ENCODE results near the gene ADAM8. TPM values are rescaled to one million over a fixed set of nuclear protein-coding genes. Genes with fewer than 3 reads are reported as not detected.
"Not testable (repeated sequence)": the region's sequence is repeated elsewhere in the genome, so short reads cannot be mapped to it uniquely, and the experiment has no call there.

Gene ADAM8
- total RNA-seq, 1 donor = 84.9 TPM

DNA sequence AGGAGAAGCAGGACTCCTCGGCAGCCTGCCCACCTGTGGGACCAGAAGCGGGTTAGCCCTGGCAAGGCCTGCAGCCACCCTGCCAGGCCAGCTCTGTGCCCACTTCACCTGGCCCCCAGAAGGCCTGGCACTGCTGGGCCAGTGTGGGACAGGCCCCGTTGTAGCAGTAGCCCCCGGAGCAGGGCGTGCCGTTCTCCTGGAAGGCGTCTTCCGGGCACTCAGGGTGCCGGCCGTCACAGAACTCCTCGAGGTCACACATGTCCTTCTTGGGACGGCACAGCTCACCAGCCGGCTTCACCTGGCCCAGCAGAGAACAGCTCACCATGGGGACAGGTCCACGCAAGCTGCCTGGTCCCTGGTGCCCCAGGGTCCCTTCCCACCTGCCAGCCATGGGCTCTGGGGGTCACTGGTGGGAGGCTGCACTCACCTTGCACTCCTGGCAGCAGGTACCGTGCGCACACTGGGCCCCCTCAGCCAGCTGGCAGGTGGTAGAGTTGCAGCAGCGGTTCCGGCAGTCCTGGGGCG is 5.8 kb downstream of the ADAM8 start:
- peaks cover 24% of the 10 kb centered on the region for H3K4me1 ChIP-seq (ENCODE audit: insufficient read depth, low read length)
- H3K27me3 ChIP-seq (ENCODE audit: insufficient read depth, low read length) = no peaks in the 10 kb centered on the region
- no peak overlapping the region for H3K4me3 ChIP-seq (ENCODE audit: low read length)
- no peaks in the 10 kb centered on the region for H3K9me3 ChIP-seq (ENCODE audit: low read depth, low read length)

DNA sequence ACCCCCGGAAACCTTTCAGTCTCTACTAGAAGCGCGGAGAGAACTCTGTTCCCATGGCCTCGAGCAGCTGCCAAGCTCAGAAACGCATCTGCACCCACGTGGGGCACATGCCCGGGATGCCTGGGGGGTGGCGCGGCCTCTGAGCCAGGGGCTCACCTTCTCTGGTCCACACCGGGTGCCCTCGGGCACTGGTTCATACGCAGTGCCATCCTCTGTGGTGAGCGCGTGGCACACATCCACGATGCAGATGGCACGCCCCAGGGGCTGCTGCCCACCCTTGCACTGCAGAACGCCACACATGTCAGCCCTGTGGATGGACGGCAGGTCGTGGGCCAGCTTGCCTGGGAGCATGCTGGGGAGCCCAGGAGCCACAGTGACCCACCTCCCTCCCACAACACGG is 6.5 kb downstream of the ADAM8 start:
- Histone ChIP-seq H3K27me3 (ENCODE audit: insufficient read depth, low read length) (no peaks in the 10 kb centered on the region), H3K4me3 (ENCODE audit: low read length) (no peak overlapping the region), H3K9me3 (ENCODE audit: low read depth, low read length) (no peaks in the 10 kb centered on the region), H3K4me1 (ENCODE audit: insufficient read depth, low read length) (peaks cover 24% of the 10 kb centered on the region)

DNA sequence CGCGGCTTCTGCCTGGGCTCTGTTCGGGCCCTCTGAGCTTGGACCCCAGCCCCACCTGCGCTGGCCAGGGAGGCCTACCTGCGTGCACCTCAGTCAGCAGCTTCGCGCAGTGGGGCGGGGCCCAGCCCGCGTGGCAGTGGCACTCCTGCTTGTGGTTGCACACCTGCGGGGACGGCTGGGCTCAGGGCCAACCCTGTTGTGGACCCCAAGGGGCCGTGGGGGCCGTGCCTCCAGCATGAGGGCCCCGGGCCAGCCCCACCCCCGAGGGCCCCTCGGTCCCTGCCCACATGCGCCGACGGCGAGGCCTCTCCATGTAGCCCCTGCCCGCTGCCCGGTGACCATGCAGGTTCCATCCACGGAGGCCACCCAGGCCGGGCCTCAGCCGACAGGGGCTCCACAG is 7.3 kb downstream of the ADAM8 start:
- Histone ChIP-seq H3K9me3 (ENCODE audit: low read depth, low read length) (no peaks in the 10 kb centered on the region), H3K4me1 (ENCODE audit: insufficient read depth, low read length) (peaks cover 23% of the 10 kb centered on the region), H3K27me3 (ENCODE audit: insufficient read depth, low read length) (no peaks in the 10 kb centered on the region), H3K4me3 (ENCODE audit: low read length) (no peak overlapping the region)

DNA sequence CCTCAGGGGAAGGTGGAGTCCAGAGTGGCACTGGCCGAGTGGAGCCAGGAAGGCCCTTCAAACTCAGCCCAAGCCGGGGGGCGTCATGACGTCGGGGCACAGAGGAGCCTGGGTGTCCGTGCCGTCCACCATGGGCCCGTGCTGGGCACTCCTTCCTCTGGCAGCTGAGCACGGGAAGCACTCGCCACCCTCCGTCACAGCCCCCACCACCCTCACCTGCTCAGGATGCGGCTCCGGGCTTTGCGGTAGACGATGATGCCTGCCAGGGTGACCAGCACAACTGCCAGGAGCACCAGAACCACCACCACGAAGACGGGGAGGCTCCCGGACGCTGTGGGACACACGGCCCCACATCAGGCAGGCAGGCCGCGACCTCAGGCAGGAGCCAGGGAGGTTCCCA is 8.1 kb downstream of the ADAM8 start:
- peaks cover 26% of the 10 kb centered on the region for H3K4me1 ChIP-seq (ENCODE audit: insufficient read depth, low read length)
- no peaks in the 10 kb centered on the region for H3K27me3 ChIP-seq (ENCODE audit: insufficient read depth, low read length)
- no peak overlapping the region for H3K4me3 ChIP-seq (ENCODE audit: low read length)
- H3K9me3 ChIP-seq (ENCODE audit: low read depth, low read length) = no peaks in the 10 kb centered on the region

DNA sequence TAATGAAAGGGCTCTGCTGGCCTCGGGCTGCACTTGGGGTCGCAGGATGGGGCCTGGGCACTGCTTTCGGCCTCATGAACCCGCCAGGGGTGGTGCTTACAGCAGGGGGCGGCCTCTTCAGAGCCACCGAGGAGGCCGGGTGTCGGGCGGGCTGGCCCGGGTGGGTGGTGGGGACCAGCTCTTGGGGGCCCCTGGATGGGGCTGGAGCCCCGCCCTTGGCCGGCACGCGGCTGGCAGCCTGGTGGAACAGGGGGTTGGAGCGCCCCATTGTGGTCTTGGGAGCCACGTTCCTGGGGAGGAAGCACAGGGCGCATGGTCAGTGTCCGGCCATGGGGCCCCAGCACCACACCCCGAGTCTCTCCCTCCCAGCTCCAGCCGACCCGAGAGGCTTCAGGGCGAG is 8.8 kb downstream of the ADAM8 start:
- H3K9me3 ChIP-seq (ENCODE audit: low read depth, low read length) = no peaks in the 10 kb centered on the region
- H3K27me3 ChIP-seq (ENCODE audit: insufficient read depth, low read length) = no peaks in the 10 kb centered on the region
- H3K4me3 ChIP-seq (ENCODE audit: low read length) = no peak overlapping the region
- peaks cover 32% of the 10 kb centered on the region for H3K4me1 ChIP-seq (ENCODE audit: insufficient read depth, low read length)

DNA sequence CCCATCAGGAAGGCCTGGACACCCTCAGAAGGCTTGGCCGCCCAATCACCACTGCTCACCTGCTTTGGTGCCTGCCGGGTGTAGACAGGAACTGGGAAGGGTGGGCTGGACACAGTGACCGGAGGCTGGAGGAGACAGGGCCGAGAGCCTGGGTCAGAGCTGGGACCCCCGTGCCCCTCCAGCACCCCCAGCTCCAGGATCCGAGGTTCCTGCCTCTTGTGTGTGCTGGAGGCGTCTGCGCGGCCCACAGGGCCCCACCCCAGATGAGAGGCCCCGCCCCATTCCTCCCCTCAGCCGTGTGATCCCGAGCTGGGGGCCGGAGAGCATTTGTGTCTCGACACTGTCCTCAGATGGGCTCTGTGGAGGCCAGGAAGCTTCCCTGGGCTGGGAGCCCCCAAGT is 9.4 kb downstream of the ADAM8 start:
- H3K4me1 ChIP-seq (ENCODE audit: insufficient read depth, low read length) = peaks cover 38% of the 10 kb centered on the region
- H3K9me3 ChIP-seq (ENCODE audit: low read depth, low read length) = no peaks in the 10 kb centered on the region
- no peaks in the 10 kb centered on the region for H3K27me3 ChIP-seq (ENCODE audit: insufficient read depth, low read length)
- no peak overlapping the region for H3K4me3 ChIP-seq (ENCODE audit: low read length)

DNA sequence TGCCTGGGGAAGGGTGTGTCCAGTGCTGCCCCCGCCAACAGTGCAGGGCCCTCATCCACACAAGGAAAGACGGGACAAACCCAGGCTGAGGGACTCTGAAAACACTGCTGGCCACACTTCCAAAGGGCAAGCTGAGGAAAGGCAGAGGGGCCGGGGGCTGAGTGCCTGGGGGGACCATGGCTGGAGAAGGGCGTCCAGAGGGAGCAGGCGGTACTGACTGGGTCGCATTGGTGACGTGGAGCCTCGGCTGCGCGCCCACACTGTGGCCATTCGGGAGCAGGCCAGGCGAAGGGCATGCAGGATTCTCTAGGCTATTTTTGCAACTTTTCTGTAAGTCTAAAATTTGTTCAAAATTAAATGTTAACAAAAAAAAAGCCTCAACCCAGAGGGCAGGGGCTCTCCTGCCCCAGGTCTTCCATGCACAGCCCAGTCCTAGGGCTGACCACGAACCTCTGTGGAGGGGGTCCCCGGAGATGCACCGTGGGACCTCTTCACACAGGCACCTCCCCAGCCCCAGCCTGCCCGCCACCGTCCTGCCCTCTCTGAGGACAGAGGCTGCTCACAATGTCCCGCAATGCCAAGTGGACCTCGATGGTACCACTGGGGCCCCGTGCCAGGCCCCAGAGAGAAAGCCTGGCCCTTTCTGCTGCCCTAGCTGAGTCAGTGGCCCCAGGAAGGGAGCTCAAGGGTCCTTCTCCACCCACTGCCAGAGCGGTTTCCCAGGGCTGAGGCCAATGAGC is 10.4 kb downstream of the ADAM8 start:
- Histone ChIP-seq H3K4me1 (ENCODE audit: insufficient read depth, low read length) (peaks cover 43% of the 10 kb centered on the region), H3K4me3 (ENCODE audit: low read length) (no peak overlapping the region), H3K9me3 (ENCODE audit: low read depth, low read length) (no peaks in the 10 kb centered on the region), H3K27me3 (ENCODE audit: insufficient read depth, low read length) (no peaks in the 10 kb centered on the region)

DNA sequence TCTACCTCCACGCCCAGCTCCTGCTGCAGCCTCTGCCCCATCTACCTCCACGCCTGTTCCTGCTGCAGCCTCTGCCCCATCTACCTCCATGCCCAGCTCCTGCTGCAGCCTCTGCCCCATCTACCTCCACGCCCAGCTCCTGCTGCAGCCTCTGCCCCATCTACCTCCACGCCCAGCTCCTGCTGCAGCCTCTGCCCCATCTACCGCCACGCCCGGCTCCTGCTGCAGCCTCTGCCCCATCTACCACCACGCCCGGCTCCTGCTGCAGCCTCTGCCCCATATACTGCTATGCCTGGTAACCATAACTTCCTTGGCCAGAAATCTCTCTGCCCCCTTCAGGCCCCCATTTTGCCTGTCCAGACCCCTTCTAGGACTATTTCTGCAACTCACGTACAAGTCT is 11.6 kb downstream of the ADAM8 start:
- not testable (repeated sequence) for H3K27me3 ChIP-seq (ENCODE audit: insufficient read depth, low read length); H3K4me3 ChIP-seq (ENCODE audit: low read length); H3K9me3 ChIP-seq (ENCODE audit: low read depth, low read length)
- H3K4me1 ChIP-seq (ENCODE audit: insufficient read depth, low read length) = peaks cover 55% of the 10 kb centered on the region

DNA sequence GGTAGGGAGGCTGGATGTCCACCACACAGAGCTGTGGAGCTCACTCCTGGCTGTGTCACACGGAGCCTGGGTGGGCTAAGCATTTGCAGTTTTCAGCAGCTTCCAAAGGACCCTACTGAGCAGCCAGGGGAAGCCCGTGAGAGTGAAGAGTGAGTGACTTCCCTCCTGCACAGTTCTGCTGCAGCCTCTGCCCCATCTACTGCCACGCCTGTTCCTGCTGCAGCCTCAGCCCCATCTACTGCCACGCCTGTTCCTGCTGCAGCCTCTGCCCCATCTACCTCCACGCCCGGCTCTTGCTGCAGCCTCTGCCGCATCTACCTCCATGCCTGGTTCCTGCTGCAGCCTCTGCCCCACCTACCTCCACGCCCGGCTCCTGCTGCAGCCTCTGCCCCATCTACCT is 12.2 kb downstream of the ADAM8 start:
- H3K4me1 ChIP-seq (ENCODE audit: insufficient read depth, low read length) = peaks cover 61% of the 10 kb centered on the region
- no peak overlapping the region for H3K4me3 ChIP-seq (ENCODE audit: low read length)
- H3K27me3 ChIP-seq (ENCODE audit: insufficient read depth, low read length) = no peaks in the 10 kb centered on the region
- H3K9me3 ChIP-seq (ENCODE audit: low read depth, low read length) = no peaks in the 10 kb centered on the region

DNA sequence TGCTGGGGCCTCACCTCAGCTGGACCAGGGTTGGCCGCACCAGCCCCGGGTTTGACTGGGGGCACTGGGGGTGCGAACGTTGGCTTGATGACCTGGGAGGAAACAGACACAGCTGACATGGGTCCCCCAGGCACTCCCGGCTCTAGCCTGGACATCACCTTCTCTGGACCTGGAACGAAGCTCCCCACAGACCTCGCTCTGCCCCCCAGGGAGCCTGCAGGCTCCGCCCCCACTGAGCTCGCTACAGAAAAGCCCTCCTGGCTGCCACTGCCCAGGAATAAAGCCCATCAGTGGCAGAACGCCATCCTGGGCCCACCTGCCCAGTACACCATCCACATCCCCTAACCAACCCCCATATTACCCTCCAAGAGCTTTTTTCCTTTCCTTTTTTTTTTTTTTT is 13.0 kb downstream of the ADAM8 start:
- Histone ChIP-seq H3K4me1 (ENCODE audit: insufficient read depth, low read length) (peaks cover 69% of the 10 kb centered on the region), H3K4me3 (ENCODE audit: low read length) (no peak overlapping the region), H3K27me3 (ENCODE audit: insufficient read depth, low read length) (no peaks in the 10 kb centered on the region), H3K9me3 (ENCODE audit: low read depth, low read length) (no peaks in the 10 kb centered on the region)

DNA sequence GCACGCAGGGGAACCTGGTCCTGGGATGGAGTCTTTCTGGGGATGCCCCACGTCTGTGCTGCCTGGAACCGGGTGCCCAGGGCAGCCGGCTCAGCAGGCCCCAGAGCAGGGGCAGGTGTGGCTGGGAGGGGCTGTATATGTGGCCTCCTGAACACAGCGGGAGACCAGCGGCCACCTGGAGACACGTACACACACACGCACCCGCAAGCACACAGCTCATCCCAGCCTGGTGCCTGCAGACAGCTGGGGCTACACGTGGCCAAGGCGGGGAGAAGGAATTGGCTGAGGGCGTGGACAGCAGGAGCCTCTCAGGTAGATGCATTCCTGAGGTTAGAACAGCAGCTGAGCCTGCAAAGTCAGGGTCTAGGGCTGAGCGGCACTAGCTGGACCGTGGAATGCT is 14.0 kb downstream of the ADAM8 start:
- H3K4me1 ChIP-seq (ENCODE audit: insufficient read depth, low read length) = peaks cover 78% of the 10 kb centered on the region
- H3K4me3 ChIP-seq (ENCODE audit: low read length) = no peak overlapping the region
- no peaks in the 10 kb centered on the region for H3K9me3 ChIP-seq (ENCODE audit: low read depth, low read length)
- no peaks in the 10 kb centered on the region for H3K27me3 ChIP-seq (ENCODE audit: insufficient read depth, low read length)

DNA sequence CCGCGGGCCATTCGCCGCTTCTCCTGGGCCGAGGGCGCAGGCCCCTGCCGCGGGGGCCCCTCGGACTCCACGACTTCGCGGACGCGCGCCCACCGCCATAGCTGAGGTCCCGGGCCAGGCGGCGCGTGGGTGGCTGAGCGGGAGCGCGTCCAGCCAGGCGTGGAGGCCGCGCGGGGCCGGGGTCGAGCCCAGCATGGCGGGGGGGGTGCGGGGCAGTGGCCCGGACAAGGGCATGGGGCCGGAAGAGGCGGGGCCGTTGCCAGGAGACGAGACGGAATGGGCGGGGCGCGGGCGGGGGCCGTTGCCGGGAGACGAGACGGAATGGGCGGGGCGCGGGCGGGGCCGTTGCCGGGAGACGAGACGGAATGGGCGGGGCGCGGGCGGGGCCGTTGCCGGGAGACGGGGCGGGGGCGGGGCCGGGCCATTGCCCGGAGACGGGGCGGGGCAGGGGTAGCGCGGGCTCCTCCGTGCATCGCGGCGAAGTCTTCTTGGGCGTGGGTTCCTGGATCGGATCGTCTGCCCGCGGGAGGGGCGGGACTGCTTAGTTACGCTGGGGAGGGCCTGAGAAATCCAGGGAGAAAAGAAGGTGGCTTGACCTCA is 14.8 kb downstream of the ADAM8 start:
- no peaks in the 10 kb centered on the region for H3K27me3 ChIP-seq (ENCODE audit: insufficient read depth, low read length)
- H3K4me1 ChIP-seq (ENCODE audit: insufficient read depth, low read length) = peaks cover 87% of the 10 kb centered on the region
- H3K4me3 ChIP-seq (ENCODE audit: low read length) = peak overlapping the region; percentile 46
- no peaks in the 10 kb centered on the region for H3K9me3 ChIP-seq (ENCODE audit: low read depth, low read length)

DNA sequence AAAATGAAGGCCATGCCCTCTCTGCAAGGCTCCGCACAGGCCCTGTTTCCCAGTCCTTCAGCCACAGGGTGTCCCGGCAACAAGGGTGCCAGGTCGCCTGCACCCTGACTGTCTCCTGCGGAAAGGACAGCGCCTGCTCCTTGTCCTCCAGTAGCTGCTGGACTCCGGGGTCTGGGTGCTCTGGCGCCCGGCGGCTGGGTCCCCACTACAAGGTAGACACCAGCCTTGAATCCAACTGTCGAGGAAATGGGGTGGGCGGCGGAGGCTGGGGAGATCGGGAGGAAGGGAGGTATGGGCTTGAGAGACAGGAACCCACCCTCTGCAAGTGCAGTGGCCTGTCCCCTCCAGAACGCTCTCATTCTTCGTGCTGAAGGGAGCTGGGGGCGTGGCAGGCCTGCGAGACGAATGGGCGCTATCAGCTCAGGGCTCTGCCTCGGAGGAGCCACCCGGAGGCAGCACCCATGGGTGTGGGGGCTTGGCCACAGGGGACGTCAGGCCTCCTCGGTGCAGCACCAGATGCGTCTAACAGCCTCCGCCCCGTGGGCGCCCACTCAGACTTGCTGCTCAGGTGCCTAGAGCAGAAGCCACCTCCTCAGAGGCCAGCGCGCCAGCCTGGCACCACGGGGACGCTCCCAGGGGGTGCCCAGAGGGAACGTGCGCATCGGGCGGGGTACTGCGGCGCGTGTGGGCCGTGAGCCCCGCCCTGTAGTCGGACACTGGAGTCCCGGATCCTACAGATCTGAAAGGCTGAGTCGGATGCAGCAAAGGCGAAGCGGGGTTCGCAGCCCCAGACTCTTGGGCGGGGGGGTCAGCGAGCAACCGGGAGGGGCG is 15.6 kb downstream of the ADAM8 start:
- Histone ChIP-seq H3K4me3 (ENCODE audit: low read length) (peak overlapping the region; percentile 46), H3K9me3 (ENCODE audit: low read depth, low read length) (no peaks in the 10 kb centered on the region), H3K27me3 (ENCODE audit: insufficient read depth, low read length) (no peaks in the 10 kb centered on the region), H3K4me1 (ENCODE audit: insufficient read depth, low read length) (peaks cover 89% of the 10 kb centered on the region)

DNA sequence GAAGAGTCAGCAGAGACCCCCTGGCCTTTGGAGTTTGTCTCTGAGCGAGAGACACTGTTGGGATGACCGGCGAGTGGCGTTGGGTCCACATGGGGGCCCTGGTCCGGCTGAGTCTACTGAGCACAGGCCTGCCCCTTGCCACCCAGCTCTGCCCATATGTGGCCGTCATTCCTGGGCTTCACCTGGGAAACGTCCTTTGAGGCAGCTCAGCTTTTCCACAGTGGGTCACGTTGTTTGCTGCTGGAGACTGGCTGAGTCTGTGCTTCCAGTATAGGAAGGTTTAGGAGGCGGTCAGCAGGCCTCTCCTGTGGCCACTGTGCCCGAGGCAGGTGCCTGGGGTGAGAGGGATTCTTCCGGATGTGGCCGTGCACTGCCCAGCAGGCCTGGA is 17.1 kb downstream of the ADAM8 start:
- H3K4me1 ChIP-seq (ENCODE audit: insufficient read depth, low read length) = peaks cover 74% of the 10 kb centered on the region
- no peaks in the 10 kb centered on the region for H3K9me3 ChIP-seq (ENCODE audit: low read depth, low read length)
- H3K27me3 ChIP-seq (ENCODE audit: insufficient read depth, low read length) = no peaks in the 10 kb centered on the region
- no peak overlapping the region for H3K4me3 ChIP-seq (ENCODE audit: low read length)

DNA sequence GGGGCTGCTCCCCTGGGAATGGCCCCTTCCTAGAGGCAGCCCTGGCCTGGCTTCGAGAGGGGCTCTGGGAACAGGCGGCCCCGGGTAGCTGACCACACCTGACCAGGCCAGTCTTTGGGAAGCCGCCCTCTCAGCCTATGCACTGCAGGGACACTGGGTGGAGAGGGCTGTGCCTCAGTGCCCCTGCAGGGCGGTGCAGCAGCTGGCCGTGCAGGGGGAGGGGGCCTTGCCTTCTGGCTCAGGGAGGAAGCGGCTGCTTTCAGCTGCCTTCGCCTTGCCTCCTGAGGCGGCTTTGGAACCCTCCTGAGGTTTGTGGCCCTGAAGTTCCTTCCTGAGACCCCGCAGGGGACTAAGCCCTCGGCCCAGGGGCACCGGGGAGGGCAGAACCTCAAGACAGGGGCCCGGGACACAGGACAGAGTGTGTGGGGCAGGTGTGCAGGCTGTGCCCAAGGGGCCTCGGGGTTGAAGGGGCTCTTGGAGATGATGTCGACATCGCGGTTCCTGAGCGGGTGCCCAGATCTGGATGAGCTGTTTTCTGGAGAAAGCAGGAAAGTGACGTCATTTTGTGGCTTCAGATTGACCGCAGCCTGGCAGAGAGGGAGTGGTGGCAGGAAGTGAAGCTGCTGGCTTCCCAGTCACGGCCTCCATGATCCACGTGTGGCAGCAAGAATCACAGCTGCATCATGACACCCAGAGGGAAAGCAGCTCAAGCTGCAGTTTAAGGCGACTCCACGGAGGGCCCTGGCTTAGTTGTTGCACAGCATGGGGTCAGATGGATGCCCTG is 17.7 kb downstream of the ADAM8 start:
- peaks cover 69% of the 10 kb centered on the region for H3K4me1 ChIP-seq (ENCODE audit: insufficient read depth, low read length)
- H3K4me3 ChIP-seq (ENCODE audit: low read length) = no peak overlapping the region
- H3K27me3 ChIP-seq (ENCODE audit: insufficient read depth, low read length) = no peaks in the 10 kb centered on the region
- H3K9me3 ChIP-seq (ENCODE audit: low read depth, low read length) = no peaks in the 10 kb centered on the region
